ENCODE results near the gene MTG1. TPM values are rescaled to one million over a fixed set of nuclear protein-coding genes. Genes with fewer than 3 reads are reported as not detected.

MTG1 gene
- total and polyA plus RNA-seq, 2 experiments from 2014 or later, result 45.7 to 68.6 TPM

DNA sequence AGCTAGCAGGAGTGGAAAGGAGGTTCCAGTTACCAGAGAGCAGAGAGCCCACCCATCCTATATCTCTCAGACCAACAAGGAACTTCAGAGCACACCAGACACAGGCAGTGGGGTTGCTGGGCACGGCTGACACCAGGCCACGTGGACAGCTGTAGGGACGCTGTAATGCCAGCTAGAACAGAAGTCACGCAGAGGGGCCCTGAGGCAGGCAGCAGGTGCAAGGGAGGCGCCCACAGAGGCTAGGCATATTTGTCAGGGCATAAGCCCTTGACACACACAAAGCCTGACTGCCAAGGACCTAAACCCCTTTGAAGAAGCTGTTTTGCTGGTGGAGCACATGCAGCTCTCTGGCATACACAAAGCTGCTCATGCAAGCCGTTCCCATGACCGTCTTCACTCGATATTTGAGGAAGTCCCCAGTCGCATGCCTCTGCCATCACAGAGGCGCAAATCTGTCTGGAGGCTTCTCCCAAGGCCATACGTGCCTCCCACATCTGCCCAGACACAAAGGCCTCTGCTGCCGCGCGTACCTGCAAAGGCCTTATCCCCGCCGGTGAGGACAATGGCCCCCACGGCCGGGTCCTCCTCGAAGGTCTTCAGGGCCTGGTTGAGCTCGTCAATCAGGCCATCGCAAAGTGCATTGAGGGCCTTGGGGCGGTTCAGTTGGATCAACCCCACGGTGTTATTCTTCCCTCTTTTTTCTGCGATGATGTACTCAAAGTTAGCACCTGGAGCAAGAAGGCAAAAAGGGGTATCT lies 23.7 kb upstream of the MTG1 start:
- DNase-seq (ENCODE audit: low spot score) (no peak), ATAC-seq (no peak)
- H3K4me3 ChIP-seq, result no peak overlapping the region
- Mint-ChIP-seq H3K36me3 (ENCODE audit: low read depth) (peaks cover 44% of the 10 kb centered on the region), H3K27me3 (ENCODE audit: insufficient read depth, low read depth, poor library complexity) (peaks cover 11% of the 10 kb centered on the region), H3K9me3 (no peaks in the 10 kb centered on the region), H3K27ac (no peak overlapping the region), H3K4me3 (no peak overlapping the region), H3K4me1 (peaks cover 5% of the 10 kb centered on the region)
- no peaks in the 10 kb centered on the region for H3K79me2 ChIP-seq (replicated peaks; ENCODE audit: insufficient read depth)
- 0 out of 2 replicates have a peak, but pooled peaks cover 3% of the 10 kb centered on the region for H3F3A ChIP-seq (replicated peaks; ENCODE audit: low read depth)
- peaks cover 4% of the 10 kb centered on the region; the same call in 1 of the 2 replicates for H4K20me1 ChIP-seq (replicated peaks; ENCODE audit: insufficient read depth)
- no peak overlapping the region for H2AFZ ChIP-seq
- peaks cover 16% of the 10 kb centered on the region for H3K27me3 ChIP-seq (ENCODE audit: insufficient read depth)
- no peak for TF ChIP-seq ZNF114 (CRISPR knock-in tag; IDR thresholded peaks at IDR 0.05)
- no peak for TF ChIP-seq EZH2 (IDR thresholded peaks at IDR 0.05; ENCODE audit: low read depth, unreplicated experiment)
- TF ChIP-seq, protein P1, sequence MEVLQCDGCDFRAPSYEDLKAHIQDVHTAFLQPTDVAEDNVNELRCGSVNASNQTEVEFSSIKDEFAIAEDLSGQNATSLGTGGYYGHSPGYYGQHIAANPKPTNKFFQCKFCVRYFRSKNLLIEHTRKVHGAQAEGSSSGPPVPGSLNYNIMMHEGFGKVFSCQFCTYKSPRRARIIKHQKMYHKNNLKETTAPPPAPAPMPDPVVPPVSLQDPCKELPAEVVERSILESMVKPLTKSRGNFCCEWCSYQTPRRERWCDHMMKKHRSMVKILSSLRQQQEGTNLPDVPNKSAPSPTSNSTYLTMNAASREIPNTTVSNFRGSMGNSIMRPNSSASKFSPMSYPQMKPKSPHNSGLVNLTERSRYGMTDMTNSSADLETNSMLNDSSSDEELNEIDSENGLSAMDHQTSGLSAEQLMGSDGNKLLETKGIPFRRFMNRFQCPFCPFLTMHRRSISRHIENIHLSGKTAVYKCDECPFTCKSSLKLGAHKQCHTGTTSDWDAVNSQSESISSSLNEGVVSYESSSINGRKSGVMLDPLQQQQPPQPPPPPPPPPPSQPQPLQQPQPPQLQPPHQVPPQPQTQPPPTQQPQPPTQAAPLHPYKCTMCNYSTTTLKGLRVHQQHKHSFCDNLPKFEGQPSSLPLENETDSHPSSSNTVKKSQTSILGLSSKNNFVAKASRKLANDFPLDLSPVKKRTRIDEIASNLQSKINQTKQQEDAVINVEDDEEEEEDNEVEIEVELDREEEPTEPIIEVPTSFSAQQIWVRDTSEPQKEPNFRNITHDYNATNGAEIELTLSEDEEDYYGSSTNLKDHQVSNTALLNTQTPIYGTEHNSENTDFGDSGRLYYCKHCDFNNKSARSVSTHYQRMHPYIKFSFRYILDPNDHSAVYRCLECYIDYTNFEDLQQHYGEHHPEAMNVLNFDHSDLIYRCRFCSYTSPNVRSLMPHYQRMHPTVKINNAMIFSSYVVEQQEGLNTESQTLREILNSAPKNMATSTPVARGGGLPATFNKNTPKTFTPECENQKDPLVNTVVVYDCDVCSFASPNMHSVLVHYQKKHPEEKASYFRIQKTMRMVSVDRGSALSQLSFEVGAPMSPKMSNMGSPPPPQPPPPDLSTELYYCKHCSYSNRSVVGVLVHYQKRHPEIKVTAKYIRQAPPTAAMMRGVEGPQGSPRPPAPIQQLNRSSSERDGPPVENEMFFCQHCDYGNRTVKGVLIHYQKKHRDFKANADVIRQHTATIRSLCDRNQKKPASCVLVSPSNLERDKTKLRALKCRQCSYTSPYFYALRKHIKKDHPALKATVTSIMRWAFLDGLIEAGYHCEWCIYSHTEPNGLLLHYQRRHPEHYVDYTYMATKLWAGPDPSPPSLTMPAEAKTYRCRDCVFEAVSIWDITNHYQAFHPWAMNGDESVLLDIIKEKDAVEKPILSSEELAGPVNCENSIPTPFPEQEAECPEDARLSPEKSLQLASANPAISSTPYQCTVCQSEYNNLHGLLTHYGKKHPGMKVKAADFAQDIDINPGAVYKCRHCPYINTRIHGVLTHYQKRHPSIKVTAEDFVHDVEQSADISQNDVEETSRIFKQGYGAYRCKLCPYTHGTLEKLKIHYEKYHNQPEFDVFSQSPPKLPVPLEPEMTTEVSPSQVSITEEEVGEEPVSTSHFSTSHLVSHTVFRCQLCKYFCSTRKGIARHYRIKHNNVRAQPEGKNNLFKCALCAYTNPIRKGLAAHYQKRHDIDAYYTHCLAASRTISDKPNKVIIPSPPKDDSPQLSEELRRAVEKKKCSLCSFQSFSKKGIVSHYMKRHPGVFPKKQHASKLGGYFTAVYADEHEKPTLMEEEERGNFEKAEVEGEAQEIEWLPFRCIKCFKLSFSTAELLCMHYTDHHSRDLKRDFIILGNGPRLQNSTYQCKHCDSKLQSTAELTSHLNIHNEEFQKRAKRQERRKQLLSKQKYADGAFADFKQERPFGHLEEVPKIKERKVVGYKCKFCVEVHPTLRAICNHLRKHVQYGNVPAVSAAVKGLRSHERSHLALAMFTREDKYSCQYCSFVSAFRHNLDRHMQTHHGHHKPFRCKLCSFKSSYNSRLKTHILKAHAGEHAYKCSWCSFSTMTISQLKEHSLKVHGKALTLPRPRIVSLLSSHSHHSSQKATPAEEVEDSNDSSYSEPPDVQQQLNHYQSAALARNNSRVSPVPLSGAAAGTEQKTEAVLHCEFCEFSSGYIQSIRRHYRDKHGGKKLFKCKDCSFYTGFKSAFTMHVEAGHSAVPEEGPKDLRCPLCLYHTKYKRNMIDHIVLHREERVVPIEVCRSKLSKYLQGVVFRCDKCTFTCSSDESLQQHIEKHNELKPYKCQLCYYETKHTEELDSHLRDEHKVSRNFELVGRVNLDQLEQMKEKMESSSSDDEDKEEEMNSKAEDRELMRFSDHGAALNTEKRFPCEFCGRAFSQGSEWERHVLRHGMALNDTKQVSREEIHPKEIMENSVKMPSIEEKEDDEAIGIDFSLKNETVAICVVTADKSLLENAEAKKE (CRISPR knock-in tag; IDR thresholded peaks at IDR 0.05), result no peak
- no peak for TF ChIP-seq CREB1 (CRISPR knock-in tag; IDR thresholded peaks at IDR 0.05; ENCODE audit: low read depth)
- no peak for TF ChIP-seq STAT1 (IDR thresholded peaks at IDR 0.05; ENCODE audit: unreplicated experiment)
- TF ChIP-seq, protein P2, sequence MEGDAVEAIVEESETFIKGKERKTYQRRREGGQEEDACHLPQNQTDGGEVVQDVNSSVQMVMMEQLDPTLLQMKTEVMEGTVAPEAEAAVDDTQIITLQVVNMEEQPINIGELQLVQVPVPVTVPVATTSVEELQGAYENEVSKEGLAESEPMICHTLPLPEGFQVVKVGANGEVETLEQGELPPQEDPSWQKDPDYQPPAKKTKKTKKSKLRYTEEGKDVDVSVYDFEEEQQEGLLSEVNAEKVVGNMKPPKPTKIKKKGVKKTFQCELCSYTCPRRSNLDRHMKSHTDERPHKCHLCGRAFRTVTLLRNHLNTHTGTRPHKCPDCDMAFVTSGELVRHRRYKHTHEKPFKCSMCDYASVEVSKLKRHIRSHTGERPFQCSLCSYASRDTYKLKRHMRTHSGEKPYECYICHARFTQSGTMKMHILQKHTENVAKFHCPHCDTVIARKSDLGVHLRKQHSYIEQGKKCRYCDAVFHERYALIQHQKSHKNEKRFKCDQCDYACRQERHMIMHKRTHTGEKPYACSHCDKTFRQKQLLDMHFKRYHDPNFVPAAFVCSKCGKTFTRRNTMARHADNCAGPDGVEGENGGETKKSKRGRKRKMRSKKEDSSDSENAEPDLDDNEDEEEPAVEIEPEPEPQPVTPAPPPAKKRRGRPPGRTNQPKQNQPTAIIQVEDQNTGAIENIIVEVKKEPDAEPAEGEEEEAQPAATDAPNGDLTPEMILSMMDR (conservative IDR thresholded peaks at IDR 0.05; ENCODE audit: low read depth in 2 of 2), result no peak
- TF ChIP-seq, protein P3, sequence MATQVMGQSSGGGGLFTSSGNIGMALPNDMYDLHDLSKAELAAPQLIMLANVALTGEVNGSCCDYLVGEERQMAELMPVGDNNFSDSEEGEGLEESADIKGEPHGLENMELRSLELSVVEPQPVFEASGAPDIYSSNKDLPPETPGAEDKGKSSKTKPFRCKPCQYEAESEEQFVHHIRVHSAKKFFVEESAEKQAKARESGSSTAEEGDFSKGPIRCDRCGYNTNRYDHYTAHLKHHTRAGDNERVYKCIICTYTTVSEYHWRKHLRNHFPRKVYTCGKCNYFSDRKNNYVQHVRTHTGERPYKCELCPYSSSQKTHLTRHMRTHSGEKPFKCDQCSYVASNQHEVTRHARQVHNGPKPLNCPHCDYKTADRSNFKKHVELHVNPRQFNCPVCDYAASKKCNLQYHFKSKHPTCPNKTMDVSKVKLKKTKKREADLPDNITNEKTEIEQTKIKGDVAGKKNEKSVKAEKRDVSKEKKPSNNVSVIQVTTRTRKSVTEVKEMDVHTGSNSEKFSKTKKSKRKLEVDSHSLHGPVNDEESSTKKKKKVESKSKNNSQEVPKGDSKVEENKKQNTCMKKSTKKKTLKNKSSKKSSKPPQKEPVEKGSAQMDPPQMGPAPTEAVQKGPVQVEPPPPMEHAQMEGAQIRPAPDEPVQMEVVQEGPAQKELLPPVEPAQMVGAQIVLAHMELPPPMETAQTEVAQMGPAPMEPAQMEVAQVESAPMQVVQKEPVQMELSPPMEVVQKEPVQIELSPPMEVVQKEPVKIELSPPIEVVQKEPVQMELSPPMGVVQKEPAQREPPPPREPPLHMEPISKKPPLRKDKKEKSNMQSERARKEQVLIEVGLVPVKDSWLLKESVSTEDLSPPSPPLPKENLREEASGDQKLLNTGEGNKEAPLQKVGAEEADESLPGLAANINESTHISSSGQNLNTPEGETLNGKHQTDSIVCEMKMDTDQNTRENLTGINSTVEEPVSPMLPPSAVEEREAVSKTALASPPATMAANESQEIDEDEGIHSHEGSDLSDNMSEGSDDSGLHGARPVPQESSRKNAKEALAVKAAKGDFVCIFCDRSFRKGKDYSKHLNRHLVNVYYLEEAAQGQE (IDR thresholded peaks at IDR 0.05; ENCODE audit: unreplicated experiment), result no peak
- TF ChIP-seq EZH2phosphoT487 (IDR thresholded peaks at IDR 0.05; ENCODE audit: unreplicated experiment), result no peak
- TF ChIP-seq, protein P4, sequence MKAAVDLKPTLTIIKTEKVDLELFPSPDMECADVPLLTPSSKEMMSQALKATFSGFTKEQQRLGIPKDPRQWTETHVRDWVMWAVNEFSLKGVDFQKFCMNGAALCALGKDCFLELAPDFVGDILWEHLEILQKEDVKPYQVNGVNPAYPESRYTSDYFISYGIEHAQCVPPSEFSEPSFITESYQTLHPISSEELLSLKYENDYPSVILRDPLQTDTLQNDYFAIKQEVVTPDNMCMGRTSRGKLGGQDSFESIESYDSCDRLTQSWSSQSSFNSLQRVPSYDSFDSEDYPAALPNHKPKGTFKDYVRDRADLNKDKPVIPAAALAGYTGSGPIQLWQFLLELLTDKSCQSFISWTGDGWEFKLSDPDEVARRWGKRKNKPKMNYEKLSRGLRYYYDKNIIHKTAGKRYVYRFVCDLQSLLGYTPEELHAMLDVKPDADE (IDR thresholded peaks at IDR 0.05), result no peak
- TF ChIP-seq ZNF331 (CRISPR knock-in tag; IDR thresholded peaks at IDR 0.05; ENCODE audit: low read depth), result no peak
- no peak for TF ChIP-seq POLR2AphosphoS5 (IDR thresholded peaks at IDR 0.05; ENCODE audit: low read depth)
- H3K36me3 ChIP-seq (ENCODE audit: insufficient read depth), result no peaks in the 10 kb centered on the region
- no peak overlapping the region for H3K27ac ChIP-seq (ENCODE audit: low read depth)
- H3K4me2 ChIP-seq, result no peak overlapping the region
- H3K4me1 ChIP-seq (ENCODE audit: insufficient read depth), result no peaks in the 10 kb centered on the region
- H3K9me2 ChIP-seq (ENCODE audit: insufficient read depth), result no peaks in the 10 kb centered on the region
